B cell (primary cell): ENCODE results near the gene ZNF683.

Source experiments
- EZH2 ChIP-seq: IDR thresholded peaks from 2 replicates; pipeline ENCODE4 v1.6.1; 2012; ENCODE audit warnings: borderline replicate concordance, low read depth, mild to moderate bottlenecking, moderate library complexity, low read length; ENCODE audit not compliant: insufficient read depth, poor library complexity, severe bottlenecking
- TF ChIP-seq, protein P1 (sequence below): fragments of 200-600 bp; IDR thresholded peaks from one replicate; pipeline ENCODE4 v1.8.0; 2022; ENCODE audit warnings: antibody characterized with exemption, mild to moderate bottlenecking

DNA sequence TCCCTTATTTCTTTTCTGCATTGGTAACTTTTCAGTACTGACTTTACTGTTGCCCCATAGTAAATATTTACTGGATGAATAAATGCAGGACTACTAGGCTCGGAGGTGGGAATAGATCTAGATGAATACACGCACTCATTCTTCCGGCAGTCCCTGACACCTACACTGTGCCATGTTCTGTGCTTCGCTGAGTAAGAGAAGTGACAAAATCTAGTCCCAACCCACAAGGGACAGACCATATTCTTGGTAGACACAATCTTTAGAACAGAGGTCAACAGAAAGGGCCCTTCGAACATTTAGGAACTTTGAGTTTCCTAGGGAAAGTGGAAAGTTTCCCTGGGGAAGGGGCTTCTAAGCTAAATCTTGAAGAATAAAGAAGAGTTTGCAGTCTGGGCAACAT, 58.0 kb downstream of the ZNF683 start:
- TF ChIP-seq, protein P1, sequence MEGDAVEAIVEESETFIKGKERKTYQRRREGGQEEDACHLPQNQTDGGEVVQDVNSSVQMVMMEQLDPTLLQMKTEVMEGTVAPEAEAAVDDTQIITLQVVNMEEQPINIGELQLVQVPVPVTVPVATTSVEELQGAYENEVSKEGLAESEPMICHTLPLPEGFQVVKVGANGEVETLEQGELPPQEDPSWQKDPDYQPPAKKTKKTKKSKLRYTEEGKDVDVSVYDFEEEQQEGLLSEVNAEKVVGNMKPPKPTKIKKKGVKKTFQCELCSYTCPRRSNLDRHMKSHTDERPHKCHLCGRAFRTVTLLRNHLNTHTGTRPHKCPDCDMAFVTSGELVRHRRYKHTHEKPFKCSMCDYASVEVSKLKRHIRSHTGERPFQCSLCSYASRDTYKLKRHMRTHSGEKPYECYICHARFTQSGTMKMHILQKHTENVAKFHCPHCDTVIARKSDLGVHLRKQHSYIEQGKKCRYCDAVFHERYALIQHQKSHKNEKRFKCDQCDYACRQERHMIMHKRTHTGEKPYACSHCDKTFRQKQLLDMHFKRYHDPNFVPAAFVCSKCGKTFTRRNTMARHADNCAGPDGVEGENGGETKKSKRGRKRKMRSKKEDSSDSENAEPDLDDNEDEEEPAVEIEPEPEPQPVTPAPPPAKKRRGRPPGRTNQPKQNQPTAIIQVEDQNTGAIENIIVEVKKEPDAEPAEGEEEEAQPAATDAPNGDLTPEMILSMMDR, result no peak
- TF ChIP-seq EZH2, result no peak
